Chondrocyte (in vitro differentiated cells): ENCODE measurements around the gene RNF11. TPM values are rescaled to one million over a fixed set of nuclear protein-coding genes. Genes with fewer than 3 reads are reported as not detected.

Experiments used
- DNase-seq: peaks from one replicate; pipeline ENCODE4 v3.0.0; 2021; ENCODE audit warnings: mixed read lengths, low spot score
- H3K27ac Mint-ChIP-seq: one replicate; pipeline ENCODE4 v1.8.0; 2021; ENCODE audit warnings: mild to moderate bottlenecking, moderate library complexity, mixed read lengths; ENCODE audit not compliant: unreplicated experiment
- H3K27me3 Mint-ChIP-seq: 2 replicates; pipeline ENCODE4 v1.8.0; 2021; ENCODE audit warnings: low read depth, mixed read lengths
- H3K36me3 Mint-ChIP-seq: 2 replicates; pipeline ENCODE4 v1.8.0; 2021; ENCODE audit warnings: low read depth, mixed read lengths
- H3K4me1 Mint-ChIP-seq: 2 replicates; pipeline ENCODE4 v1.8.0; 2021; ENCODE audit warnings: low read depth, mild to moderate bottlenecking, mixed read lengths
- H3K4me3 Mint-ChIP-seq: one replicate; pipeline ENCODE4 v1.8.0; 2021; ENCODE audit warnings: mild to moderate bottlenecking, moderate library complexity, mixed read lengths; ENCODE audit not compliant: unreplicated experiment
- H3K9me3 Mint-ChIP-seq: 2 replicates; pipeline ENCODE4 v1.8.0; 2021; ENCODE audit warnings: low read depth, mixed read lengths
- CTCF ChIP-seq: fragments of 200-600 bp; sonication (generic); IDR thresholded peaks from 2 replicates; pipeline ENCODE4 v1.5.0; 2021; ENCODE audit warnings: antibody characterized with exemption, mild to moderate bottlenecking, moderate library complexity
- total RNA-seq: library from RNA; stranded (reverse); gene quantifications from 3 replicates; pipeline ENCODE4 v1.2.1, GENCODE V29; 2021

The RNF11 gene
- total RNA-seq, 1 donor from 2014 or later: 131 TPM

- Mint-ChIP-seq H3K4me1 (peaks cover 96% of the 10 kb centered on the region), H3K27ac (peak overlapping the region; percentile 91), H3K27me3 (no peaks in the 10 kb centered on the region), H3K4me3 (no peak overlapping the region), H3K9me3 (no peaks in the 10 kb centered on the region), H3K36me3 (peaks cover 2% of the 10 kb centered on the region)
- TF ChIP-seq CTCF: no peak
- DNase-seq: no peak
These were observed 29.5 kb downstream of the RNF11 start for GRCh38 chr1:51265618-51266017.

GRCh38 chr1:51266181-51266580 is 30.1 kb downstream of the RNF11 start:
- DNase-seq: no peak
- TF ChIP-seq CTCF: no peak
- peaks cover 5% of the 10 kb centered on the region for H3K36me3 Mint-ChIP-seq
- H3K27me3 Mint-ChIP-seq: no peaks in the 10 kb centered on the region
- no peak overlapping the region for H3K4me3 Mint-ChIP-seq
- no peaks in the 10 kb centered on the region for H3K9me3 Mint-ChIP-seq
- peak overlapping the region; percentile 91 for H3K27ac Mint-ChIP-seq
- peaks cover 96% of the 10 kb centered on the region for H3K4me1 Mint-ChIP-seq

DNA sequence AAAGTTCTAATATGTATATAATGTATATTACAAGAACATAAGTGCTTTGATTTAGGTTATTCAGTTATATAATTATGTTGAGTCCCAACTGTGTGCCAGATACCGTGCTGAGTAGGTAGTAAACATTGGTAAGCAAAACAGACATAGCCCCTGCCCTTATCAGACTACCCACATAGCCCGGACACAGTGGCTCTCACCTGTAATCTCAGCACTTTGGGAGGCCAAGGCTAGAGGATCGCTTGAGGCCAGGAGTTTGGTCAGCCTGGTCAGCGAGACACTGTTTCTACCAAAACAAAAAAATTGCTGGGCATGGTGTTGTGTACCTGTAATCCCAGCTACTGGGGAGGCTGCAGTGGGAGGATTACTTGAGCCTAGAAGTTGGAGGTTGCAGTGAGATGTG is 30.7 kb downstream of the RNF11 start:
- Mint-ChIP-seq H3K27ac (no peak overlapping the region), H3K9me3 (no peaks in the 10 kb centered on the region), H3K27me3 (no peaks in the 10 kb centered on the region), H3K4me3 (no peak overlapping the region), H3K36me3 (peaks cover 5% of the 10 kb centered on the region), H3K4me1 (peaks cover 96% of the 10 kb centered on the region)
- no peak for DNase-seq
- TF ChIP-seq CTCF: no peak

- no peak for TF ChIP-seq CTCF
- peaks cover 85% of the 10 kb centered on the region for H3K4me1 Mint-ChIP-seq
- H3K27me3 Mint-ChIP-seq: no peaks in the 10 kb centered on the region
- DNase-seq: no peak
- H3K9me3 Mint-ChIP-seq: no peaks in the 10 kb centered on the region
- H3K4me3 Mint-ChIP-seq: no peak overlapping the region
- peak overlapping the region; percentile 90 for H3K27ac Mint-ChIP-seq
- peaks cover 7% of the 10 kb centered on the region for H3K36me3 Mint-ChIP-seq
These were observed 32.6 kb downstream of the RNF11 start for GRCh38 chr1:51268634-51269033.

DNA sequence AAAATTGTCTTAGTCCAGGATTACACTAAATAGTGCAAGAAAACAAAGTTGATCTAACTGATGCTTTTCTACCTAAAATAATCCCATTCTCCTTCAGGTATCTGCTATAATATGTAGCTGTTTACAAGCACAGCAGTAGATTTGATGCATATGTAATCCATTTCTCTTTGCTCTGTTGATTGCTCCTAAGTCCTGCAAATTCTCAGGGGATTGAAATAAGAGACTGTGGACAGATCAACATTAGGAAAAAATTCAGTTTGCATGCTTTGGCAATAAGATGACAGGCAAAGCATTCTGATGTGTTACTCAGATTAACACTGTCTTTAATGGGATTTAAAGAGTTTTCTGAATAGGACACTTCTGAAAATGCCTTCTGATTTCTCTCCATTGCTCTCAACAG is 34.7 kb downstream of the RNF11 start:
- Mint-ChIP-seq H3K9me3 (no peaks in the 10 kb centered on the region), H3K36me3 (peaks cover 12% of the 10 kb centered on the region), H3K27me3 (no peaks in the 10 kb centered on the region), H3K4me3 (no peak overlapping the region), H3K27ac (peak overlapping the region; percentile 70), H3K4me1 (peaks cover 65% of the 10 kb centered on the region)
- TF ChIP-seq CTCF: no peak
- DNase-seq: no peak
